HL-60 (cell line): ENCODE measurements around the gene TFDP3.

Experiments
- CTCF ChIP-seq: IDR thresholded peaks from one replicate; pipeline ENCODE4 v1.5.1; 2011; ENCODE audit warnings: low read length, control low read depth, inconsistent platforms; ENCODE audit not compliant: insufficient read depth
- POLR2AphosphoS5 ChIP-seq: IDR thresholded peaks from 2 replicates; pipeline ENCODE4 v1.6.1; 2012; ENCODE audit warnings: low read depth
- SPI1 ChIP-seq: IDR thresholded peaks from 2 replicates; pipeline ENCODE4 v1.6.1; 2012; ENCODE audit warnings: low read depth, mild to moderate bottlenecking, borderline replicate concordance

- TF ChIP-seq SPI1 (no peak), POLR2AphosphoS5 (no peak), CTCF (no peak)
These were observed 27.0 kb downstream of the TFDP3 start for GRCh38 chrX:133190877-133191738.
